ENCODE measurements around the gene ALCAM. TPM values are rescaled to one million over a fixed set of nuclear protein-coding genes. Genes with fewer than 3 reads are reported as not detected.

ALCAM gene
- total and polyA plus RNA-seq, 2 of the 8 experiments (the other 6 are each of a cell fraction or from before 2014, with no cell fraction given), result 10.8 to 33.0 TPM

GRCh38 chr3:105369500-105370371 is 3.0 kb downstream of the ALCAM start:
- peak overlapping the region; percentile 98 to 99 for H3K4me2 ChIP-seq (ENCODE audit: insufficient read depth in 1 of 2, low read depth in 2 of 2, low read length in 2 of 2)
- H3K56ac ChIP-seq (replicated peaks; ENCODE audit: insufficient read length, low read depth, low read length), result no peak overlapping the region
- POLR2A ChIA-PET (ENCODE audit: partially characterized antibody), result no interaction called here
- H3K36me3 ChIP-seq (ENCODE audit: control insufficient read depth in 2 of 4, insufficient read depth in 4 of 4, low read length in 3 of 4), result no peaks in the 10 kb centered on the region
- H4K91ac ChIP-seq (replicated peaks; ENCODE audit: insufficient read length, low read length), result no peak overlapping the region
- no peaks in the 10 kb centered on the region for H3K9me3 ChIP-seq (ENCODE audit: insufficient read depth in 2 of 2, low read depth in 1 of 2, low read length in 1 of 2)
- H4K20me1 ChIP-seq (replicated peaks in 1 of 2; ENCODE audit: control insufficient read depth in 1 of 2, insufficient read depth in 2 of 2, low read length in 2 of 2), result peaks cover 0 to 2% of the 10 kb centered on the region in 2 experiments
- H3K18ac ChIP-seq (ENCODE audit: extremely low read depth, low read length), result no peak overlapping the region
- H4K8ac ChIP-seq (ENCODE audit: extremely low read depth, insufficient read depth, low read length), result no peak overlapping the region
- WGBS, 2 experiments (ENCODE audit: extremely low coverage in 1 of 2, insufficient coverage in 1 of 2, insufficient read length in 1 of 2, insufficient replicate concordance in 2 of 2, low coverage in 1 of 2, low lambda C conversion rate in 2 of 2, missing lambda C conversion rate in 1 of 2), result 2% methylated on average over 22 of the region's 22 CpGs; no CpG with 5 or more reads in 1 of the 2 experiments
- H3K14ac ChIP-seq (ENCODE audit: insufficient read length), result no peak overlapping the region
- no peaks in the 10 kb centered on the region for H3K27me3 ChIP-seq (replicated peaks in 1 of 4; ENCODE audit: control insufficient read depth in 3 of 4, extremely low read depth in 1 of 4, insufficient read depth in 3 of 4, low read length in 3 of 4)
- H4K5ac ChIP-seq (ENCODE audit: insufficient read length, low read depth, low read length), result no peak overlapping the region
- peak overlapping the region; percentile 47 to 76 (median 74) for H3K4me3 ChIP-seq (ENCODE audit: extremely low read depth in 1 of 4, insufficient read depth in 2 of 4, low read depth in 3 of 4, low read length in 4 of 4)
- H2BK120ac ChIP-seq (replicated peaks; ENCODE audit: low read depth, low read length), result no peak overlapping the region
- peak overlapping the region; percentile 70; the same call in 1 of the 2 replicates for H2AFZ ChIP-seq (ENCODE audit: low read length)
- no peak overlapping the region for H2BK20ac ChIP-seq (ENCODE audit: low read length)
- no peak overlapping the region for H3K27ac ChIP-seq (ENCODE audit: low read depth, low read length)
- no peak overlapping the region for H3K4ac ChIP-seq (replicated peaks; ENCODE audit: insufficient read length, low read depth, low read length)
- no peak overlapping the region for H2AK5ac ChIP-seq (ENCODE audit: low read depth, low read length)
- H3K23ac ChIP-seq (ENCODE audit: insufficient read length), result no peak overlapping the region
- no peaks in the 10 kb centered on the region for H3K79me1 ChIP-seq (ENCODE audit: low read depth, low read length)
- no peak overlapping the region for H2BK15ac ChIP-seq (ENCODE audit: low read length)
- CTCF ChIA-PET (ENCODE audit: partially characterized antibody), result interaction anchor here (0.9 kb wide), 1 partner anchor 734 kb away, joined by 3 read pairs; no protein-coding TSS in a partner anchor
- H3K9ac ChIP-seq (replicated peaks in 1 of 4; ENCODE audit: extremely low read depth in 1 of 4, low read depth in 3 of 4, low read length in 3 of 4), result peak overlapping the region in 3 of 4 experiments; percentile 31 to 82 (median 57); a peak in 4 of 7 replicates
- peaks cover 35% of the 10 kb centered on the region for H3K23me2 ChIP-seq (ENCODE audit: low read depth, low read length)
- no peak overlapping the region for H2BK5ac ChIP-seq (ENCODE audit: low read depth, low read length)
- H3K4me1 ChIP-seq (replicated peaks in 1 of 4; ENCODE audit: control insufficient read depth in 3 of 4, insufficient read depth in 4 of 4, low read length in 3 of 4), result peaks cover 0 to 11% (median 3%) of the 10 kb centered on the region in 4 experiments; a peak in 6 of 7 replicates
- DNase-seq (ENCODE audit: low read depth in 1 of 2, low spot score in 2 of 2) (peak in 1 of 2 experiments; percentile 56), FAIRE-seq (no peak)
- no peak overlapping the region for H2BK12ac ChIP-seq (ENCODE audit: low read depth, low read length)
- peaks cover 2 to 62% of the 10 kb centered on the region in 2 experiments; a peak in 3 of 4 replicates for H3K79me2 ChIP-seq (ENCODE audit: control insufficient read depth in 1 of 2, insufficient read depth in 2 of 2, low read length in 2 of 2)
- TF ChIP-seq CEBPB (IDR thresholded peaks at IDR 0.05; ENCODE audit: low read depth, low read length) (no peak), NANOG (IDR thresholded peaks at IDR 0.05; ENCODE audit: insufficient read depth, low read depth, low read length, poor library complexity, severe bottlenecking) (no peak), CREB1 (IDR thresholded peaks at IDR 0.05) (no peak), TAF7 (optimal IDR thresholded peaks at IDR 0.05; ENCODE audit: borderline replicate concordance, low read depth, low read length) (no peak), KDM1A (IDR thresholded peaks at IDR 0.05; ENCODE audit: borderline replicate concordance, low read length) (no peak), ATF2 (IDR thresholded peaks at IDR 0.05; ENCODE audit: low read length) (no peak), BRCA1 (IDR thresholded peaks at IDR 0.05; ENCODE audit: low read depth, low read length) (no peak), JUN (IDR thresholded peaks at IDR 0.05; ENCODE audit: low read depth, low read length) (no peak), POLR2A (IDR thresholded peaks at IDR 0.05; ENCODE audit: control extremely low read depth in 1 of 2, low read depth in 2 of 2, low read length in 2 of 2) (no peak), RBBP5 (IDR thresholded peaks at IDR 0.05; ENCODE audit: borderline replicate concordance, low read depth, low read length) (peak; percentile 51; the same call in 1 of the 2 replicates)

Measured in H1 (cell line).